ENCODE results near the gene PDHX.

GRCh38 chr11:35021589-35021988 lies 105.2 kb downstream of the PDHX start:
- no peak for TF ChIP-seq CTCF (conservative IDR thresholded peaks at IDR 0.05; ENCODE audit: low read length)
- no peak for TF ChIP-seq EZH2phosphoT487 (IDR thresholded peaks at IDR 0.05; ENCODE audit: borderline replicate concordance)

Measured in Loucy (cell line).